ENCODE data around the gene HADHB.

The HADHB gene

GRCh38 chr2:26298638-26299393, 54.1 kb downstream of the HADHB start:
- no peak for TF ChIP-seq SIN3A (IDR thresholded peaks at IDR 0.05; ENCODE audit: borderline replicate concordance, insufficient read depth, low read length)
- TF ChIP-seq POLR2AphosphoS5 (IDR thresholded peaks at IDR 0.05; ENCODE audit: low read depth, low read length): no peak
- no peak for TF ChIP-seq REST (IDR thresholded peaks at IDR 0.05; ENCODE audit: insufficient read depth in 1 of 2, low read depth in 2 of 2, low read length in 2 of 2)
- no peak for TF ChIP-seq TAF1 (IDR thresholded peaks at IDR 0.05; ENCODE audit: borderline replicate concordance, insufficient read depth, low read length)
- TF ChIP-seq FOXP2 (optimal IDR thresholded peaks at IDR 0.05; ENCODE audit: borderline replicate concordance, extremely low read depth, extremely low read length, insufficient read depth): no peak

GRCh38 chr2:26299471-26300101, 54.8 kb downstream of the HADHB start:
- TF ChIP-seq TAF1 (IDR thresholded peaks at IDR 0.05; ENCODE audit: borderline replicate concordance, insufficient read depth, low read length) (no peak), FOXP2 (optimal IDR thresholded peaks at IDR 0.05; ENCODE audit: borderline replicate concordance, extremely low read depth, extremely low read length, insufficient read depth) (no peak), POLR2AphosphoS5 (IDR thresholded peaks at IDR 0.05; ENCODE audit: low read depth, low read length) (no peak)

GRCh38 chr2:26300234-26300925, 55.6 kb downstream of the HADHB start:
- no peak for TF ChIP-seq POLR2AphosphoS5 (IDR thresholded peaks at IDR 0.05; ENCODE audit: low read depth, low read length)
- TF ChIP-seq SIN3A (IDR thresholded peaks at IDR 0.05; ENCODE audit: borderline replicate concordance, insufficient read depth, low read length): no peak
- TF ChIP-seq TAF1 (IDR thresholded peaks at IDR 0.05; ENCODE audit: borderline replicate concordance, insufficient read depth, low read length): no peak
- no peak for TF ChIP-seq FOXP2 (optimal IDR thresholded peaks at IDR 0.05; ENCODE audit: borderline replicate concordance, extremely low read depth, extremely low read length, insufficient read depth)
- TF ChIP-seq REST (IDR thresholded peaks at IDR 0.05; ENCODE audit: insufficient read depth in 1 of 2, low read depth in 2 of 2, low read length in 2 of 2): no peak

GRCh38 chr2:26302846-26303245, 58.1 kb downstream of the HADHB start:
- TF ChIP-seq FOXP2 (optimal IDR thresholded peaks at IDR 0.05; ENCODE audit: borderline replicate concordance, extremely low read depth, extremely low read length, insufficient read depth) (no peak), REST (IDR thresholded peaks at IDR 0.05; ENCODE audit: insufficient read depth in 1 of 2, low read depth in 2 of 2, low read length in 2 of 2) (no peak), TAF1 (IDR thresholded peaks at IDR 0.05; ENCODE audit: borderline replicate concordance, insufficient read depth, low read length) (no peak), POLR2AphosphoS5 (IDR thresholded peaks at IDR 0.05; ENCODE audit: low read depth, low read length) (no peak), SIN3A (IDR thresholded peaks at IDR 0.05; ENCODE audit: borderline replicate concordance, insufficient read depth, low read length) (no peak)

- TF ChIP-seq FOXP2 (optimal IDR thresholded peaks at IDR 0.05; ENCODE audit: borderline replicate concordance, extremely low read depth, extremely low read length, insufficient read depth): no peak
- no peak for TF ChIP-seq TAF1 (IDR thresholded peaks at IDR 0.05; ENCODE audit: borderline replicate concordance, insufficient read depth, low read length)
- TF ChIP-seq REST (IDR thresholded peaks at IDR 0.05; ENCODE audit: insufficient read depth in 1 of 2, low read depth in 2 of 2, low read length in 2 of 2): no peak
- TF ChIP-seq POLR2AphosphoS5 (IDR thresholded peaks at IDR 0.05; ENCODE audit: low read depth, low read length): no peak
- TF ChIP-seq SIN3A (IDR thresholded peaks at IDR 0.05; ENCODE audit: borderline replicate concordance, insufficient read depth, low read length): no peak
Observed at GRCh38 chr2:26305540-26305939, 60.8 kb downstream of the HADHB start.
